ENCODE measurements around the gene RAB3GAP2.

- no peak for TF ChIP-seq E2F4 (CRISPR knock-in tag; IDR thresholded peaks at IDR 0.05; ENCODE audit: borderline replicate concordance, low read depth)
- no peak for TF ChIP-seq ATF3 (CRISPR knock-in tag; conservative IDR thresholded peaks at IDR 0.05)
- TF ChIP-seq CBFB (CRISPR knock-in tag; IDR thresholded peaks at IDR 0.05; ENCODE audit: low read depth) = no peak
- TF ChIP-seq CTCF (IDR thresholded peaks at IDR 0.05) = no peak
- no peak for TF ChIP-seq CREM (CRISPR knock-in tag; IDR thresholded peaks at IDR 0.05)
- TF ChIP-seq MAX (CRISPR knock-in tag; IDR thresholded peaks at IDR 0.05) = no peak
- no peak for TF ChIP-seq ATF2 (CRISPR knock-in tag; IDR thresholded peaks at IDR 0.05; ENCODE audit: borderline replicate concordance, low read depth)
- no peak for TF ChIP-seq JUN (CRISPR knock-in tag; IDR thresholded peaks at IDR 0.05)
- no peak for TF ChIP-seq ZNF512 (CRISPR knock-in tag; IDR thresholded peaks at IDR 0.05; ENCODE audit: borderline replicate concordance)
- no peak for TF ChIP-seq TEAD4 (CRISPR knock-in tag; IDR thresholded peaks at IDR 0.05)
- no peak for TF ChIP-seq E2F5 (CRISPR knock-in tag; IDR thresholded peaks at IDR 0.05)
- no peak for TF ChIP-seq E2F1 (CRISPR knock-in tag; IDR thresholded peaks at IDR 0.05)
Observed at GRCh38 chr1:220135755-220136154, 136.5 kb downstream of the RAB3GAP2 start.
